Measurements from ENCODE around the gene GLUL.

The GLUL gene

DNA sequence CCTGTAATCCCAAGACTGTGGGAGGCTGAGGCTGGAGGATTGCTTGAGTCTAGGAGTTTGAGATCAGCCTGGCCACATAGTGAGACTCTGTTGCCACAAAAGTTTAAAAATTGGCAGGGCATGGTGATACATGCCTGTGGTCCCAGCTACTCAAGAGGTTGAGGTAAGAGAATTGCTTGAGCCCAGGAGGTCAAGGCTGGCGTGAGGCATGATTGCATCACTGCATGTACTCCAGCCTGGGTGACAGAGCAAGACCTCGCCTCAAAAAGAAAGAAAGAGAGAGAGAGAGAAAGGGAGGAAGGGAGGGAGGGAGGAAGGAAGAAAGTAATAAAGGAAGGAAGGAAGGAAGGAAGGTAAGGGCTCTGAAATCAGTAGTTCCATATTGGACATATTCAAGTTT lies 25.0 kb downstream of the GLUL start:
- TF ChIP-seq, protein P1, sequence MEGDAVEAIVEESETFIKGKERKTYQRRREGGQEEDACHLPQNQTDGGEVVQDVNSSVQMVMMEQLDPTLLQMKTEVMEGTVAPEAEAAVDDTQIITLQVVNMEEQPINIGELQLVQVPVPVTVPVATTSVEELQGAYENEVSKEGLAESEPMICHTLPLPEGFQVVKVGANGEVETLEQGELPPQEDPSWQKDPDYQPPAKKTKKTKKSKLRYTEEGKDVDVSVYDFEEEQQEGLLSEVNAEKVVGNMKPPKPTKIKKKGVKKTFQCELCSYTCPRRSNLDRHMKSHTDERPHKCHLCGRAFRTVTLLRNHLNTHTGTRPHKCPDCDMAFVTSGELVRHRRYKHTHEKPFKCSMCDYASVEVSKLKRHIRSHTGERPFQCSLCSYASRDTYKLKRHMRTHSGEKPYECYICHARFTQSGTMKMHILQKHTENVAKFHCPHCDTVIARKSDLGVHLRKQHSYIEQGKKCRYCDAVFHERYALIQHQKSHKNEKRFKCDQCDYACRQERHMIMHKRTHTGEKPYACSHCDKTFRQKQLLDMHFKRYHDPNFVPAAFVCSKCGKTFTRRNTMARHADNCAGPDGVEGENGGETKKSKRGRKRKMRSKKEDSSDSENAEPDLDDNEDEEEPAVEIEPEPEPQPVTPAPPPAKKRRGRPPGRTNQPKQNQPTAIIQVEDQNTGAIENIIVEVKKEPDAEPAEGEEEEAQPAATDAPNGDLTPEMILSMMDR (IDR thresholded peaks at IDR 0.05; ENCODE audit: insufficient read depth, low read length, poor library complexity, severe bottlenecking), result no peak
- no peak for DNase-seq (ENCODE audit: extremely low read depth, insufficient read length)

DNA sequence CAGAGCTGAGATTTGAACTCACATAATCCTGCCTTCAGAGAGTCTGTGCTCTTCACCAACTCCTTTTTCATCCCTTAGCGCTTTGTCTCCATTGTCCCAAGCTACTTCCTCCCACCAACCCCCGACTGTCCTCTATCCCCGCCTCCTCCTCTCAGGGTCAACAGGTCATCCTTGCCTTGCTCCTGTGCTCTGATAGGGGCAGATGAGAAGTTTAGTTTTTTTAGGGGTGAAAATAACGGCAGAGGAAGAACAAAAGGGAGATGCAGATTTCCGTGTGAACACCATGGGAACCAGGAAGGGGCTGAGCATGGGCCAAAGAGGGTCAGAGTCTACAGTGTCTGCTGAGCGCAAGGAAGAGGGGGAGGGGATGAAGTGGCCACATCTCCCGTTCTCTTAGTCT lies 31.9 kb downstream of the GLUL start:
- H3K27me3 ChIP-seq (replicated peaks; ENCODE audit: control insufficient read depth, insufficient read depth, low read length), result no peaks in the 10 kb centered on the region
- DNase-seq (ENCODE audit: extremely low read depth, insufficient read length), result no peak

More for the DNA sequence above, 25.0 kb downstream of the GLUL start:
- Histone ChIP-seq H3K27me3 (replicated peaks; ENCODE audit: control insufficient read depth, insufficient read depth, low read length) (no peaks in the 10 kb centered on the region; the same call in 1 of the 2 replicates), H3K4me3 (replicated peaks; ENCODE audit: low read depth, low read length) (no peak overlapping the region), H3K36me3 (ENCODE audit: control insufficient read depth, insufficient read depth, low read length) (no peaks in the 10 kb centered on the region)

DNA sequence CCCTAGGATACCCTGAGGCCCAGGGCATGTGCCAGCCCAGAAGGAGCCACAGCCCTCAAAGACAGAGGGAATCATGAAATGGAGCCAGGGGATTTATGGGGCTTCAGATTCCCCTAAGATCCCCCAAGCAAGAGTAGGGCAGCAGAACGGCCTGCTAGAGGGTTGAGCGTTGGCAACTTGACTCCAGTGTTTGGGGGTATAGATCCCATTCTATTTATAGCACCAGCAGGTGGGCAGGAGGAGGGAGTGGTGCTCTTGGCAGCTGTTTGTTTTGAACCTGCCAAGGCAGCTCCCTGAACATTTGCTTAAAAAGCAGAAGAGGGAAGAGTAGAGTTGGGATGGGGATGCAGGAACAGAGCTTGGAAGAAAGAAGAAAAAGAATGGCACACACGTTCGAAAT lies 33.7 kb downstream of the GLUL start:
- TF ChIP-seq, protein P1 (IDR thresholded peaks at IDR 0.05; ENCODE audit: insufficient read depth, low read length, poor library complexity, severe bottlenecking), result no peak
- no peak for DNase-seq (ENCODE audit: extremely low read depth, insufficient read length)
- no peak overlapping the region for H3K4me3 ChIP-seq (replicated peaks; ENCODE audit: low read depth, low read length)
- H3K36me3 ChIP-seq (ENCODE audit: control insufficient read depth, insufficient read depth, low read length), result no peaks in the 10 kb centered on the region
- H3K27me3 ChIP-seq (replicated peaks; ENCODE audit: control insufficient read depth, insufficient read depth, low read length), result no peaks in the 10 kb centered on the region

More for the DNA sequence above, 31.9 kb downstream of the GLUL start:
- Histone ChIP-seq H3K36me3 (ENCODE audit: control insufficient read depth, insufficient read depth, low read length) (no peaks in the 10 kb centered on the region), H3K4me3 (replicated peaks; ENCODE audit: low read depth, low read length) (no peak overlapping the region)
- TF ChIP-seq, protein P1 (IDR thresholded peaks at IDR 0.05; ENCODE audit: insufficient read depth, low read length, poor library complexity, severe bottlenecking), result no peak

DNA sequence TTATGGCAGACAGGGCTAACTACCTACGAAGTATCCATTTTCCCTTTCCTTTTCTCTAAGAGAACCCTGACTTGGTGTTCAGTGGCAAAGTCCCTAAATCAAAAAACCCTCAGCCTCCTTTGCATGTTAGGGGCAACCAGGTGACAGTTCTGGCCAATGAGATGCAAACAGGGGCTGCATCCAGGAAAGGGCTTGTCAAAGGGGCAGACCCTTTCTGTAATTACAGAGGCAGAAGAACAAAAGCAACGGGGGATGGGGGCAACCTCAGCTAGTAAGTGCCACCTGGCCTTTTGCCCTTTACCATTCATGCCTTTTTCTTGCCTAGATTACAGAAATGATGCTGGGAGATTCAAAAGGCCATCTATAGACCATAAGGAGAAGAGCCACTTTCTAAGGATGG lies 34.4 kb downstream of the GLUL start:
- DNase-seq (ENCODE audit: extremely low read depth, insufficient read length), result no peak
- H3K4me3 ChIP-seq (replicated peaks; ENCODE audit: low read depth, low read length), result no peak overlapping the region
- H3K27me3 ChIP-seq (replicated peaks; ENCODE audit: control insufficient read depth, insufficient read depth, low read length), result no peaks in the 10 kb centered on the region
- no peaks in the 10 kb centered on the region for H3K36me3 ChIP-seq (ENCODE audit: control insufficient read depth, insufficient read depth, low read length)
- TF ChIP-seq, protein P1 (IDR thresholded peaks at IDR 0.05; ENCODE audit: insufficient read depth, low read length, poor library complexity, severe bottlenecking), result no peak

DNA sequence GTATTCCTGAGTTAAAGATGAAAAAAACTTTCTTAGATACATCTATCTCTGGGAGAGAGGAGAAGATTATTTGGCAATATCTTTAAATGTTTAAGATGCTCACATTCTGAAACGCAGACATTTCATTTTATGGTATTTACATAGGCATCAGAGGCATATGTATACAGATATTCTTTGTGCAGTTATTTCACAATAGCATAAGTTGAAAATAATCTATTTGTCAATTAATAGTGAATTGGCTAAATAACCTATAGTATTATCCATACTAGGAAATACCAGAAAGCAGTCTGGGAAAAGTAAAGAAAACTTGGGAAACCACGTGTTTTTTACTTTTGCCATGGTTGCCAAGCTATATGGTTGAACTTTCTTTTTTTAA lies 35.9 kb downstream of the GLUL start:
- DNase-seq (ENCODE audit: extremely low read depth, insufficient read length), result no peak
- H3K36me3 ChIP-seq (ENCODE audit: control insufficient read depth, insufficient read depth, low read length), result no peaks in the 10 kb centered on the region
- H3K4me3 ChIP-seq (replicated peaks; ENCODE audit: low read depth, low read length), result no peak overlapping the region
- TF ChIP-seq, protein P1 (IDR thresholded peaks at IDR 0.05; ENCODE audit: insufficient read depth, low read length, poor library complexity, severe bottlenecking), result no peak
- H3K27me3 ChIP-seq (replicated peaks; ENCODE audit: control insufficient read depth, insufficient read depth, low read length), result no peaks in the 10 kb centered on the region

DNA sequence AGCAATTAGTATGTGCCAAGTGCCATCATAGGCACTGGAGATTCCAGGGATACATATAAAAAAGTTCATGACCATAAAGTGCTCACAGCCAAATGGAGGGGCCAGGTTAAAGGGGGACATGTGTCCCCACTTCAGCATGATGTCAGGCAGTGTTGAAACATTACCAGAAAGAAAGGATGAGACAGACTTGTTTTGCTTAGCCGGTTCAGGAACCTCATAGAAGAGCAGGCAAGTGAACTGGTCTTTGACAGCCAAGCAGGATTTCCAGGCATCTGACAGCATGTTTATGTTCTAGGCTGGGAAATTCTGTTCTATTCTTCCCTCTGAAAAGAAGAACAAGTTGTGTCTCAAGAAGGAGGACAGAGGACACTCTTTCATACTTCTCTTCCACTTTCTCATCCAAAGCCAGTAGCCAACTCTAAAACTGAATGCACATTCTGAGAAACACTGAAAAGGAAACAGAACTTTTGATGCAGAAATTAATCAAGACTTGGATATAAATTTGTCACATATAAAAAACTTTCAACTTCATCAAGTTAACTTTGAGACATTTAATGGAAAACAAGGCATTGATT lies 39.7 kb downstream of the GLUL start:
- no peak overlapping the region for H3K4me3 ChIP-seq (replicated peaks; ENCODE audit: low read depth, low read length)
- no peaks in the 10 kb centered on the region for H3K36me3 ChIP-seq (ENCODE audit: control insufficient read depth, insufficient read depth, low read length)
- no peaks in the 10 kb centered on the region for H3K27me3 ChIP-seq (replicated peaks; ENCODE audit: control insufficient read depth, insufficient read depth, low read length)
- TF ChIP-seq, protein P1 (IDR thresholded peaks at IDR 0.05; ENCODE audit: insufficient read depth, low read length, poor library complexity, severe bottlenecking), result no peak
- no peak for DNase-seq (ENCODE audit: extremely low read depth, insufficient read length)

All from GM06990 (cell line).